Endodermal cell (in vitro differentiated cells): Measurements from ENCODE around the gene PTPA. TPM values are rescaled to one million over a fixed set of nuclear protein-coding genes. Genes with fewer than 3 reads are reported as not detected.

ENCODE experiments used
- DNase-seq: peaks from one replicate; pipeline ENCODE4 v3.0.0-alpha.2; 2017
- H3K27ac ChIP-seq: 2 replicates; pipeline ENCODE4 v1.5.1; 2013; ENCODE audit warnings: mild to moderate bottlenecking, low read depth, low read length, moderate library complexity
- H3K27me3 ChIP-seq: 2 replicates; pipeline ENCODE4 v1.6.1; 2013; ENCODE audit warnings: mild to moderate bottlenecking, low read length, moderate library complexity; ENCODE audit not compliant: insufficient read depth, control insufficient read depth, poor library complexity, severe bottlenecking
- H3K36me3 ChIP-seq: 2 replicates; pipeline ENCODE4 v1.7.0; 2013; ENCODE audit warnings: mild to moderate bottlenecking, low read length, moderate library complexity; ENCODE audit not compliant: control insufficient read depth, insufficient read depth
- H3K4me1 ChIP-seq: one replicate; pipeline ENCODE4 v1.7.0; 2013; ENCODE audit warnings: low read length; ENCODE audit not compliant: control insufficient read depth, insufficient read depth
- H3K4me3 ChIP-seq: 2 replicates; pipeline ENCODE4 v1.5.1; 2013; ENCODE audit warnings: mild to moderate bottlenecking, low read length, moderate library complexity
- H3K9ac ChIP-seq: 2 replicates; pipeline ENCODE4 v1.6.1; 2013; ENCODE audit warnings: mild to moderate bottlenecking, low read length, moderate library complexity; ENCODE audit not compliant: poor library complexity, severe bottlenecking; ENCODE audit errors: extremely low read depth
- H3K9me3 ChIP-seq: 2 replicates; pipeline ENCODE4 v1.6.1; 2013; ENCODE audit warnings: mild to moderate bottlenecking, low read length, moderate library complexity; ENCODE audit not compliant: control insufficient read depth
- H3K27ac Mint-ChIP-seq: 2 replicates; pipeline ENCODE4 v1.8.0; 2020; ENCODE audit warnings: mixed read lengths
- H3K27me3 Mint-ChIP-seq: 2 replicates; pipeline ENCODE4 v1.8.0; 2021; ENCODE audit warnings: mild to moderate bottlenecking, mixed read lengths; ENCODE audit not compliant: insufficient read depth
- H3K36me3 Mint-ChIP-seq: 2 replicates; pipeline ENCODE4 v1.8.0; 2020; ENCODE audit warnings: low read depth, mixed read lengths
- H3K4me1 Mint-ChIP-seq: 2 replicates; pipeline ENCODE4 v1.8.0; 2020; ENCODE audit warnings: mixed read lengths
- H3K4me3 Mint-ChIP-seq: 2 replicates; pipeline ENCODE4 v1.8.0; 2020; ENCODE audit warnings: mild to moderate bottlenecking, moderate library complexity, mixed read lengths
- H3K9me3 Mint-ChIP-seq: 2 replicates; pipeline ENCODE4 v1.8.0; 2020; ENCODE audit warnings: mild to moderate bottlenecking, mixed read lengths
- CTCF ChIP-seq: fragments of 200-600 bp; sonication (generic); conservative IDR thresholded peaks from 2 replicates; pipeline ENCODE4 v1.5.0; 2021; ENCODE audit warnings: antibody characterized with exemption, mild to moderate bottlenecking
- WGBS, 2 experiments: methylation state at CpG; one replicate each; pipeline versions ENCODE4 v1.1.5 to v1.1.7; 2013; ENCODE audit warnings: missing lambda C conversion rate in 2 of 2, mixed read lengths in 1 of 2; ENCODE audit not compliant: insufficient coverage in 1 of 2, insufficient read length in 1 of 2; 5-methylcytosine and 5-hydroxymethylcytosine counted together
- total RNA-seq, 2 donors: library from RNA; stranded (reverse); fragmentation: NEBNext Ultra II Directional in 1 of 2; extraction: Animal tissue kit (Norgen Biotek cat#: 25700) in 1 of 2; gene quantifications; 2 replicates in 1 of 2; 3 replicates in 1 of 2; pipeline ENCODE4 v1.2.1, GENCODE V29; 2021

PTPA gene
- total RNA-seq, 2 donors from 2014 or later: 134 to 139 TPM

GRCh38 chr9:129166623-129167557 is 55.7 kb downstream of the PTPA start:
- peaks cover 3% of the 10 kb centered on the region for H3K36me3 Mint-ChIP-seq
- 59 to 63% methylated on average over 10 to 18 of the region's 18 CpGs for WGBS, 2 experiments

GRCh38 chr9:129170229-129170628 is 59.0 kb downstream of the PTPA start:
- peaks cover 18% of the 10 kb centered on the region for H3K27me3 ChIP-seq

More at GRCh38 chr9:129166623-129167557, 55.7 kb downstream of the PTPA start:
- Mint-ChIP-seq H3K27ac (peak overlapping the region; percentile 88), H3K9me3 (no peaks in the 10 kb centered on the region), H3K4me3 (peak overlapping the region; percentile 41), H3K4me1 (peaks cover 24% of the 10 kb centered on the region), H3K27me3 (peaks cover 5% of the 10 kb centered on the region)
- Histone ChIP-seq H3K27ac (no peak overlapping the region), H3K9ac (no peak overlapping the region), H3K36me3 (no peaks in the 10 kb centered on the region), H3K27me3 (no peaks in the 10 kb centered on the region), H3K4me3 (no peak overlapping the region), H3K4me1 (peaks cover 6% of the 10 kb centered on the region), H3K9me3 (no peaks in the 10 kb centered on the region)
- DNase-seq: peak; percentile 86
- TF ChIP-seq CTCF: no peak

More at GRCh38 chr9:129170229-129170628, 59.0 kb downstream of the PTPA start:
- Histone ChIP-seq H3K4me3 (no peak overlapping the region), H3K36me3 (no peaks in the 10 kb centered on the region), H3K9me3 (no peaks in the 10 kb centered on the region), H3K27ac (no peak overlapping the region), H3K9ac (no peak overlapping the region), H3K4me1 (peaks cover 6% of the 10 kb centered on the region)
- no peak overlapping the region for H3K27ac Mint-ChIP-seq
- peaks cover 24% of the 10 kb centered on the region for H3K27me3 Mint-ChIP-seq
- no peak for TF ChIP-seq CTCF
- no peak overlapping the region for H3K4me3 Mint-ChIP-seq
- H3K36me3 Mint-ChIP-seq: no peaks in the 10 kb centered on the region
- H3K9me3 Mint-ChIP-seq: no peaks in the 10 kb centered on the region
- H3K4me1 Mint-ChIP-seq: peaks cover 29% of the 10 kb centered on the region
- DNase-seq: no peak
- 69 to 72% methylated on average over 5 to 6 of the region's 6 CpGs for WGBS, 2 experiments
